Endometrial microvascular endothelial cells (primary cell): ENCODE measurements around the gene SIVA1. TPM values are rescaled to one million over a fixed set of nuclear protein-coding genes. Genes with fewer than 3 reads are reported as not detected.

Experiments
- in situ Hi-C: cut with HindIII; loops from 2 replicates; pipeline ENCODE4 v1.10.0; 2017; ENCODE audit warnings: low sequenced_read_pairs, low pct_unique_long_range_greater_than_20kb; ENCODE audit errors: inconsistent ontology term
- total RNA-seq: library from RNA; depleted of rRNA; stranded (reverse); fragments of >200 nt; gene quantifications from one replicate; pipeline ENCODE4 v1.2.3, GENCODE V29; 2015; ENCODE audit errors: inconsistent ontology term

Gene SIVA1
- total RNA-seq, 1 donor from 2014 or later = 250 TPM

GRCh38 chr14:104777808-104778249 is 24.9 kb downstream of the SIVA1 start:
- in situ Hi-C loops = no loop called here

GRCh38 chr14:104778694-104779331 is 25.9 kb downstream of the SIVA1 start:
- in situ Hi-C loops = no loop called here

- in situ Hi-C loops = no loop called here
Observed at GRCh38 chr14:104779776-104780512, 27.0 kb downstream of the SIVA1 start.

- in situ Hi-C loops = no loop called here
Observed at GRCh38 chr14:104780513-104781030, 27.6 kb downstream of the SIVA1 start.

- in situ Hi-C loops = no loop called here
Observed at GRCh38 chr14:104781271-104782077, 28.5 kb downstream of the SIVA1 start.

DNA sequence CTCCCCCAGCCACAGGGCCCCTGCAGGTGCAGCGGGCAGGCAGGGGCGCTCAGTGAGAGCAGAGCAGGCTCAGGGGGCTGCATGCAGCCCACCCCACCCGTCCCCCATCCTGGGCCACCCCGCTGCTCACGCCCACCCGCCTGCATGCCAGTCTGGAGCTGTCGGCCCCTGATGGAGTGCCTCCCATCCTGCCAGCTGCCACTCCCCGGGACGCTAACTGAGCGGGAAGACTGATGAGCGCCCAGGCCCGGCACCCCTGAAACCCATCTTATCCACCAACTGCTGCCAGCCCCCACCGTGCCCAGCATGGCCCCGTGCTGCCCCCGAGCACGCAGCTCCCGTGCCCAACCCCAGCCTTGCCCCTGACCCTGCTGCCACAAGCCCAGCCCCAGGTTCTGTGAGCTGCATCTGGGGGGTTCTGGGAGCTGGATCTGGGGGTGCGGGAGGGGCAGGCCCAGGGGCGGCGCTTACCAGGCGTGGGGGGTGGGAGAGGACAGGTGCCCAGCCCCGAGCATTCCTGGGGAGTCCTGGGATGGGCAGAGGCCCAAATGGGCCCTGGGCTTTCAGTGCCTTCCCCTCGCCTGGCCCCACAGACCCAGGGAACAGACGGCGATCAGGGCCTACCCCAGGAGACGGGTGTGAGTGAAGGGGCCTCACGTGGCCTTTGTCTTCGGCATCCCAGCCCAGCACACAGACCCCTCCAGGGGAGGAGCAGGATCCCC is 29.3 kb downstream of the SIVA1 start:
- in situ Hi-C loops = no loop called here

DNA sequence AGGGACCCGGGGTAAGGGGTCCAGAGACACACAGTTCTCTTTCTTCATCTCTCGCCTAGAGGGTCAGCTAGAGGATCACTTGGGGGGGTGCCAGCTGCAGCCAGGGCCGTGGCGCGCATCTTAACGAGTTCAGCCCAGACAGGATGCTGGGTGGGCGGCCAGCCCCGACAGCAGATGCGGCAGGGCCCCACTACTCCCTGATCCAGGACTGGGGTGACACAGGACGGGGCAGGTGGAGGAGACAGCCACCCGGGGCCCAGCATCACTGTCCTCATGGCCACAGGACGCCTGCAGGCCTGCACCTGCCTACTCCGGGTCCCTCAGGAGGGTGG is 29.8 kb downstream of the SIVA1 start:
- in situ Hi-C loops = no loop called here

GRCh38 chr14:104783484-104784217 is 30.7 kb downstream of the SIVA1 start:
- in situ Hi-C loops = no loop called here

DNA sequence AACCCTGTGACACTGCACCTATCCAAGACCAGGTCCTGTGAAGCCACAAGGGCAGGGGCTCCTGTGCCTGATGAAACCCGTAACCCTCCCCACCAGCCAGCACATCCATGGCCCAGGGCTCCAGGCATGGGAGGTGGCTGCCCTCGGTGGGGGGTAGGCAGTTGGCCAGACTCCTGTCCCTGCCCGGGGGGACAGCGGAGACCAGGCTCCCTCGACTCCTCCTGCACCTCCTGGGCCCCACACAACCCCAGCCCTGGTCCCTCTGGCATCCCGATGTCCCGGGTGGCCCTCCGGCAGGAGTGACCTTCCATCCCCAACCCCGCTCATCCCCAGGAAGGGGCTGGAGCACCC is 31.2 kb downstream of the SIVA1 start:
- in situ Hi-C loops = no loop called here

- in situ Hi-C loops = no loop called here
Observed at GRCh38 chr14:104784846-104785707, 32.1 kb downstream of the SIVA1 start.

DNA sequence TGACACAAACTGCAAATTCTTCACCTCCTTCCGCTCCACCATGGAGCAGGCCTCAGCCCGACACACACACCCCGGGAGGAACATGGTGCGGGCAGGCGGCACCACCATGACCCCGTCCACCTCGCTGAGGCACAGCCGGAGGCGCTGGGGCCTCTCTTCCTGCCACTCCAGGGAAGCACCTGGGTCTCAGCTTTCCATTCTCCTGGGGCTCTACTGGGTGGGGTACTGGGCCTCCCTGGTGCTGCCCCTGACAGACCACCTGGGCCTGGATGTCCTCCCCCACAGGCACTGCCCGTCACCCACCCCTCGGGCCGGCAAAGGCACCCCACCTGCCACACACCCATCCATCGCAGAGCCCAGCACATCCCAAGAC is 32.7 kb downstream of the SIVA1 start:
- in situ Hi-C loops = no loop called here

DNA sequence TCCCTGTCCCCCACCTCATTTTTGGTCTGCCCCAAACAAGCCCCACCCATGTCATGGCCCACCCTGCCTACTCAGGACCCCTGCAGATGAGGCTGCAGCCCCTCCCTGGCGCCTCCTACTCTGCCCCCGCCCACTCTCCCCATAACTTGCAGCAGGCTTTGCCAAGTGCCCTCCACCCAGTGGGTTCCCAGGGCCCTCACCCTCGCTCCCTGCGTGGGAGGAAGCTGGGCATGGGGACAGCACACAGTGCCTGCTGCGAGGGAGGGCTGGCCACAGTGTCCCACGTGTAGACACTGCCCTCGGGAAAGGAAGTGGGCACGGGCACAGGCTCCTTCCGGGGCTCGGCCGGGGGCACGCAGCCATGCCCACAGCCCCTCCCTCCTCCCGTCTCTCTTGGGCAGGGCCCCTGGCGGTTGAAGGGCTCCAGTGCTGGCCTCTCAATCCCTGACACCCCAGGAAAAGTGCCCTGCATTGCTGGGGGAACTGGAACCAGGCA is 33.2 kb downstream of the SIVA1 start:
- in situ Hi-C loops = no loop called here

GRCh38 chr14:104786726-104787675 is 34.1 kb downstream of the SIVA1 start:
- in situ Hi-C loops = no loop called here

- in situ Hi-C loops = no loop called here
Observed at GRCh38 chr14:104787736-104788135, 34.8 kb downstream of the SIVA1 start.

DNA sequence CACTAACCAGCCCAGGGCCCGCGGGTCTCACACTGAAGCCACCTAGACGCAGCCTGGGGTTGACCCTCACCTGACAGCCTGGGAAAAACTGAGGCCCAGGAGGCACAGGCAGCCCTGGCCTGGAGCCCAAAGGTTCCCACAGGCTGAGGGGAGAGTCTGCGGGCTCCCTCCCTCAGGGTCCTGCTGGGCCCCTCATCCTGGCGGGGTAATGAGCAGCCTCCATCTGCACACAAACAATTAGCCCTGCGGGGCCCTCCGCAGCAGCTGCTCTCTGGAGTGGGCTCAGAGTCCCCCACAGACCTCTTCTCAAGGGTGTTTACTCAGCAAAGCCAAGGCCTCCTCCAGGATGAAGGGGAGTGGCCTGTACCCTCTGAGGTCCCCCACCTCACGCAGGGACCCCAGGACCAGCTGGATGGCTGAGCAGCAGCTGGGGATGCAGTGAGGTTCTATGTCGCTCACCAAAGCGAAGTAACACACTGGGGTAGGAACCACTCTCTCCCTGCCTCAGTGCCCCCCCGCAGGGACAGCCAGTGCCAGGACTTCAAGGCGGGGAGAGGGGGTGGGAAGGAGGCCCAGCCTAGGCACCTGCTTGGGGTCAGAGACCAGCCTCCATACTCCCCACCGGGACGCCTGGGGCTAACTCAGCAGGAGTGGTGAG is 35.3 kb downstream of the SIVA1 start:
- in situ Hi-C loops = no loop called here
